ENCODE data around the gene MKRN1.

- TF ChIP-seq YY1 (IDR thresholded peaks at IDR 0.05) (no peak), CTCF (IDR thresholded peaks at IDR 0.05; ENCODE audit: low read depth, low read length, missing input control) (no peak), FOXA1 (IDR thresholded peaks at IDR 0.05) (no peak), JUND (IDR thresholded peaks at IDR 0.05) (no peak), EGR1 (IDR thresholded peaks at IDR 0.05; ENCODE audit: low read depth in 2 of 2) (no peak), SP1 (IDR thresholded peaks at IDR 0.05) (no peak), REST (IDR thresholded peaks at IDR 0.05) (no peak), ATF3 (IDR thresholded peaks at IDR 0.05) (no peak), TAF1 (conservative IDR thresholded peaks at IDR 0.05) (no peak), MAX (IDR thresholded peaks at IDR 0.05) (no peak)
Measured at GRCh38 chr7:140476698-140477261, 2.5 kb downstream of the MKRN1 start.

All from liver (tissue), 3 donors.